CD4-positive, alpha-beta T cell treated with Interleukin-10 for 1 hour (primary cell): ENCODE results near the gene ABHD11.
"Not testable (repeated sequence)": the region's sequence is repeated elsewhere in the genome, so short reads cannot be mapped to it uniquely, and the experiment has no call there.

Experiments
- DNase-seq: peaks from one replicate; pipeline ENCODE4 v3.0.0-alpha.2; 2020

Gene ABHD11

GRCh38 chr7:73738612-73739386 is at the start of gene ABHD11:
Gene ABHD11, minus strand, starts transcription at chr7:73738802. Its CDS starts 32 bp downstream, at chr7:73738770.
- peak; percentile 98 for DNase-seq

GRCh38 chr7:73787786-73788048 is 49.1 kb upstream of the ABHD11 start:
- not testable (repeated sequence) for DNase-seq

GRCh38 chr7:73786588-73786987 is 48.0 kb upstream of the ABHD11 start:
- no peak for DNase-seq

DNA sequence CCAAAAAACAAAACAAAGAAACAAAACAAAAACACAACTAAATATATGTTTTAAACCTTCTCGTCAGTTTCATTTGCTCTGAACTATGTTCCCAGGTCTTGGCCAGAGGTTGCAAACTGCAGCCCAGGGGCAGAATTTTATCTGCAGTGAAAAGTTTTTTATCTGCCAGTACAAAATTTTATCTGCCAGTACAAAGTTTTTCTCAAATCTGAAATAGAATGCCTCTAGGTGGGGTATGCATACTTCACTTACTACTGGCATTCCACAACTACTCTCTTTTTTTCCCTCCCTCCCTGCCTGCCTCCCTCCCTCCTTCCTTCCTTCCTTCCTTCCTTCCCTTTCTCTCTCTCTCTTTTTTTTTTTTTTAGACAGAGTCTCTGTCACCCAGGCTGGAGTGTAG is 40.9 kb upstream of the ABHD11 start:
- no peak for DNase-seq

DNA sequence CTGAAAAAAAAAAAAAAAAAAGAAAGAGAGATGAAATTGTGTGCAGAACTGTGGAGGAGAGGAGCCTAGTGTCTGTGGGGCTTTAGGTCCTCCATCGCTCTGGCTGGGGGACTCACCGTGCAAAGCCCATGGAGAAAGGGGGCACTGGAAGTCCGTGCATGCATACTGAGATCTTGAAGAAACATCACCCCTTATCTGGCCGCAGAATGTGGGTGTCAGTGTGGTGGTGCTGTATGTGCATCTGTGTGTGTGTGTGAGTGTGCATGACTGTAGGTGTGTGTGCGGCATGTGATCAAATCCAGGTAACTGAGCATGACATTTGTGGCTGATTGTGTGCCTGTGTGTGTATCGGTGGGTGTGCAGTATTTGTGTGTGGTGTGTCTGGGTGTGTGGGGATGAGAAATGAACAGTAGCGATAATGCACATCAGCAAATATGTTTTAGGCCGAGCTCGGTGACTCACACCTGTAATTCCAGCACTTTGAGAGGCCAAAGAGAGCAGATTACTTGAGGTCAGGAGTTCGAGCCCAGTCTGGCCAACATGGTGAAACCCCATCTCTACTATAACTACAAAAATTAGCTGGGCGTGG is 40.3 kb upstream of the ABHD11 start:
- DNase-seq = no peak

GRCh38 chr7:73774923-73775322 is 36.3 kb upstream of the ABHD11 start:
- no peak for DNase-seq

DNA sequence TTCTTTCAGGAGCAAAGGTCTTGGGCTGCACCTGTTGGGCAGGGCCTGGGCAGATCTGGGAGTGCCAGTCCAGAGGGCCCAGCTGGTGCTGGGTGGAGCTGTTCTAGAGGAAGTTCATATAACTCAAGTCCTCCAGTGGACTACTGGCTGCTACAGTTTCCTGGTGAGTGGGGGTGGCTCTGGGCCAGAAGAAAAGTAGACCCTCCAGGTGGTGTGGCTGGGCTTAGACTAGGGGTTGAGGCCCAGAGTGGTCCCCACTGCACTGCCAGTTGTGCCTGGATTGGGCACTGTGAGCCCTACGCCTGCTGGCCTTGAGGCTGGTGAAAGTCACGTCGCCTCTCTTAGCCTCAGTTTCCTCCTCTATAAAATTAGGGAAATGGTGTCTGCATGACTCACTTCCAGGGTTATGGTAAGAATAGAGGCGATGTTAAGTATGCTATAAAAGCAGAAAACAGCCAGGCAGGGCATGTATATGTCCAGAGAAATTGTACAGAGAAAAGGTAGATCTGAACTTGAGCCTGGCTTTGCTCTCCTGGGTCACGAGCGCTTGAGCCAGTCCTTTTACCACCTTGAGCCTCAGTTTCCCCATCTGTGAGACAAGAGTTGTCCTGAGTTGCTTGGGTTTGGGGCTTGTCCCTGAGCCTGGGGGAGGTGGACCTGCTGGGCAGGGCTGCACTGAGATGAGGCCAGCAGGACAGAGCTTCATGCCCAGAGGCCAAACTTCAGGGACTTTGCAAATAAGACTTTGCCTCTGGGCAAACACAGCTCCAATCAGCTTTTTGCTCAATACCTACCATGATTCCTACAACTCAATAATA is 35.3 kb upstream of the ABHD11 start:
- no peak for DNase-seq

DNA sequence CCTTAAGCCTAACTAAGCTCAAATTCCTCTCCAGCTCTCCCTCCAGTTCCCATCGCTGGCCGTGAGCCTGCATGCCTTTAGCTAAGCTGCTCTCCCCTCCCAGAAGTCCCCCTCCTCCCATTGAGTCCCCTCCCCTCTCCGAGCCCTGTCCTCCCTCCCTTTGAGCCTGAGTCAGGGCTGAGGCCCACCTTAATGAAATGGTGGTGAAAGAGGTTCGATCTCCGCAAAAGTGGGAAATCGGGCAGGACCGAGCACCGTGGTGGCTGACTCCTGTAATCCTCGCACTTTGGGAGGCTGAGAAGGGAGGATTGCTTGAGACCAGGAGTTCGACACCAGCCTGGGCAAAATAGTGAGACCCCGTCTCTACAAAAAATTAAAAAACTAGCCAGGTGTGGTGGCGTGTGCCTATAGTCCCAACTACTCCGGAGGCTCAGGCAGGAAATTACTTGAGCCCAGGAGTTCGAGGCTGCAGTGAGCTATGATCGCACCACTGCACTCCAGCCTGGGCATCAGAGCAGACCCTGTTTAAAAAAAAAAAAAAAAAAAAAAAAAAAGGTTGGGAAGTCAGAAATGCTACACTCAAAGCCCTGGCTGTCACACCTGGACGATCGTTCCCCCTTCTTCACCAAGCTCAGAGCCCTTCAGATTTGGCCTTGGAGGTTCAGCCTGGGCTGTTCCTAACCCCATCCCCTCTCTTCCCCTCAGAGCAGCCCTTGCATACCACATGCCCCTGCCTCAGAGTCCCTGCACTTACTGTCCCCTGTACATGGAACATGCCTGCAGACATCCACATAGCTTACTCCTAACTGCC is 32.5 kb upstream of the ABHD11 start:
- DNase-seq = no peak

DNA sequence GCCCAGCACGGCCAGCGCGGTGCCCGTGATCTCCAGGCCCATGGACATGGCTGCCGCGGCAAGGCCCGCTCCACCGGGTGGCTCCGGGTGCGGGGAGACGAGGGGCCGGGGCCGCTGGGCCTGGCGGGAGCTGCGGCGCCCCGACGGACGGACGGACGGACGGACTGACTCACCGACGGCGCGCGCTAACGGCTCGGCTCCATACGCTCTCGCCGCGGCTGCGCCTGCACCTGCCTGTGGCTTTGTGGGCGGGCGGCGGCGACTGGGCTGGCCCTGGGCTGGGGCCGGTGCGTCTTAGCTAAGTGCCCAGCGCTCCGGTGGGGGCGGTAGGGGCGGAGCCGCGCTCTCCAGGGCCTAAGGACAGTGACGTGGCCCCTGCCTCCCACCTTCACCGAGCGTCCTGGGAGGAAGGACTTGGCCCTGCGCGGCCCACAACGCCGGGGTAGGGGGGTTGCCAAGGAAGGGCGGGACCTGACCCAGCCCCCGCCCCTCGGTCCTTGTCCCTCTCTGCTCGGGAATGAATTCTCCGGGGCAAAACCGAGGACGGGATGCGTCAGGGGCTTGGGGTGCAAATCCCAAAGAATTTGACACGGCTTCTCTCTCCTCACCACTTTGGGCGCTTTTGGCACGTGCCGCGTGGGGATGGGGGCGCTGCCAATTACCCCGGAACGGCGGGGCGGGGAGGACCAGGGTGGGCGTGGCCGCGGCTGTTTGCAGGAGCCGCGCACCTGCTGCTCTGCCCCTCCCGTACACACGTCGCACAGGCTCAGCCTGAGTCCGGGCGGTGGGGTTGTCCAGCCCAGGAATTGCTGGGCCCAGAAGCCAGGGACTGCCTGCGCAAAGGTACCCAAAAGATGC is 31.6 kb upstream of the ABHD11 start, which contains the start of gene CLDN3:
Gene CLDN3 (minus strand): TSS at position 269 of the 858 bp plus-strand sequence. CDS start 221 bp downstream, at position 48.
- no peak for DNase-seq

GRCh38 chr7:73769481-73770001 is 30.9 kb upstream of the ABHD11 start:
- DNase-seq = no peak

DNA sequence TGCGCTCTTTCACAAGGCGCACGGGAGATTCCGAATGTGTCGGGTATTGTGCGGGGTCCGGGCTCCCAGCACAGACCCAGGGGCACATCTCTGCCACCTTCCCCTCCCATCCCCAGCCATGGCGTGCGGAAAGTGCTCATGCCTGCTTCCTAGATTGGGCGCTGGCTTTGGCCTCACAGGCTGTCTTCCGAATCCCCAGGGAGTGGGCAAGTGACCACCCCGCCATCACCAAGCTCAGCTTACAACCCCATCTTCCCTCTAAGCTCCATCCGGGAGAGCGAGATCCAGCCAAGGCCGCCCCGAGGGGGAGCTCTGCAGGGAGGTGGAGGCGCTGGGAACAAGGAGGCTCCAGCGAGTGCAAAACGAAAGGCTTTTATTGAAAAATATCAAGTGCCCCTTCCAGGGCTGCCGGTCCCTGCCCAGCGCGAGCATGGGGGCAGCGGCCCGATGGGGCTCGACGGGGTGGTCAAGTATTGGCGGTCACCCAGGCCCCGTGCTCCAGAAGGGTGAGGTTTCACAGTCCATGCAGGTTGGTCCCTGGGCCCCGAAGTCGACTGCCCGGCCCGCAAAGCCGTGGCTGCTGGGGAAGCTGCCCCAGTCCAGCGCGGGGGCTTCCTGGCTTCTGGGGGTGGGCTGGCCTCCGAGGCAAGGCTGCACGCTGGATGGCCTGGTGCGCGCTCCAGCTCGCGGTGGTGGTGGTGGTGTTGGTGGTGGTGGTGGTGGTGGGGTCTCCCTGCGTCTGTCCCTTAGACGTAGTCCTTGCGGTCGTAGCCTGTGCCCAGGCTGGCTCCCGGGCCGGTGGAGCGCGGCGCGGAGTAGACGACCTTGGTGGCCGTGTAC is 30.3 kb upstream of the ABHD11 start:
- no peak for DNase-seq

- no peak for DNase-seq
Observed at GRCh38 chr7:73766556-73767229, 28.1 kb upstream of the ABHD11 start.

DNA sequence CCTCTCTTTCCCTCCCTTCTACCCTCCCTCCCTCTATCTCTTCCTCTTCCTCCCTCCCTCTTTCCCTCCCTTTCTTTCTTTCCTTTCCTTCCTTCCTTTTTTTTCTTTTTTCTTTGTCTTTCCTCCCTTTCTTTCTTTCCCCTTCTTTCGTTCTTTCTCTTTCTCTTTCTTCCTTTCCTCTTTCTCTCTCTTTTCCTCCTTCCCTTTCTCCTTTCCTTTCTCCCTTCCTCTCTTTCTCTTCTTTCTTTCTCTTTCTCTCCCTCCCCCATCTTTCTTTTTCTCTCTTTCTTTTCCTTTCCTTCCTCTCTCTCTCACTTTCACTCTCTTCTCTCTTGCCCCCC is 24.0 kb upstream of the ABHD11 start:
- no peak for DNase-seq

DNA sequence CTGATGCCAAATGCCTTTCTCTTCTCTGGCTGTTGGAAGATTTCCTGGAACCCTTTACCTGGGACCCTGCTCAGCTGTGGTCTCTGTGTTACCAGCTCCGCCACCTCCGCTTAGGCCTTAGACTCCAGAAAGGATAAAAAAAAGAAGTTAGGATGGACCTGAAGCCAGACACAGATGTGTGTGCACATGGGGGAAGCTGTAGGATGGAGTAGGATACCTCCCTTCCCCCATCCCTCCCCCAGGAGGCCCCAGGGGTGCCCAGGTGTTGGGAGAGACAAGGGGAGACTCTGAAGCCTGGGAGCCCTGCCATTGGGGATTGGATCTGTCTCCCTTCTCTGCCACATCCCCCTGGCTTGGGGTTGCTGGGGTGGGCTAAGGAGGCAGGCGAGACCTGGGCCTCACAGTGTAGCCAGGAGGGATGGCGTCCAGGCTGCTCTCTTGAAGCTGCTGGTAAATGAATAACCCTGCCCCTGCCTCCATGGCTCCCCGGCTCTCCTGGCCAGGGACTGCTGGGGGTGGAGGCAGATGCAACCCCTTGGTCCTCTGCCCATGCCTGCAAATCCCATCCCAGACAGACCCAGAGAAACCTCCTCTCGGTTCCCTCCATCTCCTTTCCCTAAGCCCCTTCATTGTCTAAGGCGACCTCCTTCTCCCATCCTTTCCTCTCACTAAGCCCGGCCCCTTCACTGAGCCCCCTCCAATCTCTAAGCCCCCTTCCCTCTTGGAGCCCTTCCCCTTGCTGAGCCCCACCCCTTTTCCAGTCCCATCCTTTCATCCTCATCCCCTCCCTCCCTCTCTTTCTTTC is 23.5 kb upstream of the ABHD11 start:
- no peak for DNase-seq

DNA sequence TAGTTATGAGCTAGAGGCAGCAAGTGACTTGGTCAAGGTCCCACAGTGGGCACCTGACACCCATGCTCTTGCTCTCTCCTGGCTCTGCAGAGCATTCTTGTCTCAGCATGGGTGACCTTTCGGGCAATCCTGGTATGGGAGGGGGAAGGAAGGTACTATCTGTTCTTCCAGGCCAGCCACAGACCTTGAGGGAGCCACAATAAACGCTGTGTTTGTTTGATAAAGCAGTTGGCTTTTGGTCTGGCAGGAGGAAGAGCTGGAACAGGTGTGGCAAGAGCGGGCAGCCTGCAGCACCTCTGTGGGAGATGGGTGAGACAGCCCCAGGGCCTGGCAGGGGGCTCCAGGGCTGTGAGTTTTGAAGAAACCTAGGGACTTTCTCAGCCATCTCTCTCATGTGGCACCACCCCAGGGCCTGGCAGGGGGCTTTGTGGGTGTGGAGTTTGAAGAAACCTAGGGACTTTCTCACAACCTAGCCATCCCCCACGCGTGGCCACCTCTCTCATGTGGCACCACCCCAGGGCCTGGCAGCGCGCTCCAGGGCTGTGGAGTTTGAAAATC is 20.1 kb upstream of the ABHD11 start:
- no peak for DNase-seq

DNA sequence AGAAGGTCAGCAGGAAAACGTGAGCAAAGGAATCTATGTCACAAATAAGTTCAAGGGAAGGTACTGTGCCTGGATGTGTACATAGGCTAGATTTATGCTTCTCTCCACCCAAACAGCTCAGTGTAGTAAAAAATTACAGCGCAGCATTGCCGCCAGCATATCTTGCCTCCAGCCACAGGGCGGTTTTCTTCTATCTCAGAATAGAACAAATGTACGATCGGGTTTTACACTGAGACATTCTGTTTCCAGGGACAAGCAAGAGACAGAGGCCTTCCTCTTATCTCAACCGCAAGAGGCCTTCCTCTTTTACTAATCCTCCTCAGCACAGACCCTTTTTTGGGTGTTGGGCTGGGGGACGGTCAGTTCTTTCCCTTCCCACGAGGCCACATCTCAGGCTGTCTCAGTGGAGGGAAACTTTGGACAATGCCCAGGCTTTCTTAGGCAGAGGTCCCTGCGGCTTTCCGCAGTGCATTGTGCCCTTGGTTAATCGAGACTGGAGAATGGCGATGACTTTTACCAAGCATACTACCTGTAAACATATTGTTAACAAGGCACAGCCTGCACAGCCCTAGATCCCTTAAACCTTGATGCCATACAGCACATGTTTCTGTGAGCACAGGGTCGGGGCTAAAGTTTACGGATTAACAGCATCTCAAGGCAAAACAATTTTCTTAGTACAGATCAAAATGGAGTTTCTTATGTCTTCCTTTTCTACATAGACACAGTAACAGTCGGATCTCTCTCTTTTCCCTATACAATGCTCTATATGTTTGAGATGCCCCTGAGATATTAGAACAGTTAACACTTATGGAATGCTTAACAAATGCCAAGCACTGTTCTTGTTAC is 11.6 kb upstream of the ABHD11 start:
- DNase-seq = no peak

GRCh38 chr7:73746378-73746777 is 7.8 kb upstream of the ABHD11 start:
- no peak for DNase-seq
